GM12891 (cell line): ENCODE results near the gene SLC4A8. TPM values are rescaled to one million over a fixed set of nuclear protein-coding genes. Genes with fewer than 3 reads are reported as not detected.
A peak's percentile ranks its signal among the peaks of the same experiment; 100 is the strongest.

ENCODE experiments used
- DNase-seq: peaks from one replicate; pipeline ENCODE4 v3.0.0; 2011; ENCODE audit warnings: low spot score; ENCODE audit not compliant: insufficient read length
- FAIRE-seq: peaks from 2 replicates; lab custom pipeline; 2011; peaks lifted over from hg19 to GRCh38; lab: Jason Lieb, UNC
- PAX5 ChIP-seq: IDR thresholded peaks from 2 replicates; pipeline ENCODE4 v1.6.1; 2011; ENCODE audit warnings: low read length, moderate library complexity, mild to moderate bottlenecking; ENCODE audit not compliant: insufficient read depth, severe bottlenecking
- POLR2A ChIP-seq: IDR thresholded peaks from 2 replicates; pipeline ENCODE4 v1.6.1; 2011; ENCODE audit warnings: low read depth, low read length, control low read depth
- POLR2AphosphoS5 ChIP-seq: IDR thresholded peaks from 2 replicates; pipeline ENCODE4 v1.6.1; 2011; ENCODE audit warnings: low read depth, low read length, control low read depth
- POU2F2 ChIP-seq: IDR thresholded peaks from 2 replicates; pipeline ENCODE4 v1.6.1; 2011; ENCODE audit warnings: low read depth, mild to moderate bottlenecking, control low read depth, low read length, moderate library complexity
- SPI1 ChIP-seq: IDR thresholded peaks from 2 replicates; pipeline ENCODE4 v1.6.1; 2011; ENCODE audit warnings: low read depth, low read length, control low read depth
- TAF1 ChIP-seq: IDR thresholded peaks from 2 replicates; pipeline ENCODE4 v1.6.1; 2011; ENCODE audit warnings: low read depth, low read length, control low read depth
- polyA plus RNA-seq: library from polyadenylated mRNA; unstranded; fragments of >200 nt; gene quantifications from one replicate; pipeline ENCODE4 v1.2.1, GENCODE V29; 2012; ENCODE audit warnings: low read depth, missing spikeins, inconsistent platforms; ENCODE audit not compliant: missing spikeins

SLC4A8 gene
- 1.5 TPM for polyA plus RNA-seq

DNA sequence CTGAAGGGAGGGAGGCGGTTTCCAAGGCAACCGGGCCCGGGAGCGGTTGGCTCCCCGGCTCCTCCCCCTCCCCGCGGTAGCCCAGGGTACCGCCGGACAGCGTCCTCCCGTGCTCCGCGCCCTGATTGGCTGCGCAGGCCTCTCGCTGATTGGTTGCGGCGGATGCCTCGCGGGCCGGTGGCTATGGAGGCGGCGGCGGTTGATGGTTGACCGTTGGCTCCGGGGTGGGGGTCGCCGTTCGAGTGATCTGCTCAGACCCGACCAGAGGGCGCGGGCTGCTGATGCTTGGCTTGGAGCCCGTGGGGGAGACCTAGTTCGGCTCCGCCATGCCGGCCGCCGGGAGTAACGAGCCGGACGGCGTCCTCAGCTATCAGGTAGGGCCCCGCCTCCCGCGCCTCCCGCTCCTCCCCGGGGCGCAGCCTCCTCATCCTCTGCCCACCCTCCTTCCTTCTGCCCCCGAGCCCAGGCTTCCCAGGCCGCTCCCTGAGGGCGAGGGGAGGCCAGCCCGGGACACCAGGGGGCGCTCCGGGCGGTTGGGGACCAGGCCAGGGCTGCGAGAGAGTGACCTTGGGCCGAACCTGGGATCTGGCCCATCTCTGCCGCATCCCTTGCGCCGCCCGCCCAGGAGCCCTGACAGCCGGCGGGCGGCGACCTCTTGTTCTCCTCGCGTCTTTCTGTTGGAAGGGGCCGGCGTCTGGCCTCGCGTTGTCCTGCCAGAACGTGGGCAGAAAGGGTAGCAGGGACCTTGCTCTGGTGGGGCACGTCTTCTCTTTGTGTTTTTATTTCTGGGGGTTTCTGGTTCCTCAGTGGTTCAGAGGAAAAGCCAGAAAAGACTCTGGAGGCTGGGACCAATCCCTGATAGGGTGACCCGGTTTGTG, at the start of gene SLC4A8:
Gene SLC4A8 (plus strand): TSS at position 170 of the 878 bp plus-strand sequence. CDS start 157 bp downstream, at position 327.
- FAIRE-seq = peak; percentile 94
- peak; percentile 92 for DNase-seq
- TF ChIP-seq PAX5 (no peak), POLR2A (no peak), POLR2AphosphoS5 (no peak), POU2F2 (no peak), TAF1 (no peak), SPI1 (no peak)

DNA sequence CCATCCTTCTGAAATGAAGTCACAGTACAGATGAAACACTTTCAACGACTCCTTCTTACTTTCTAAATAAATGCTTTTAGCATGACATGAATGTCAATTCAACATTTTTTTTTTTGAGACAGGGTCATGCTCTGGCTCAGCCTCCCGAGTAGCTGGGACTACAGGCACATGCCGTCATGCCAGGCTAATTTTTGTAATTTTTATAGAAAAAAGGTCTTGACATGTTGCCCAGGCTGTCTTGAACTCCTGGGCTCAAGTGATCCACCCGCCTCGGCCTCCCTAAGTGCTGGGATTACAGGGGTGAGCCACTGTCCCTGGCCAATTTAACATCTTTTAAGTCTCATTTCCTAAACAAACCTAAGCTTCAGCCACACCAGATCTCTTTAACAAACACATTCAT, 49.8 kb upstream of the SLC4A8 start:
- TF ChIP-seq POU2F2 (no peak), POLR2A (no peak), TAF1 (no peak), SPI1 (no peak)
- no peak for DNase-seq
- no peak for FAIRE-seq

DNA sequence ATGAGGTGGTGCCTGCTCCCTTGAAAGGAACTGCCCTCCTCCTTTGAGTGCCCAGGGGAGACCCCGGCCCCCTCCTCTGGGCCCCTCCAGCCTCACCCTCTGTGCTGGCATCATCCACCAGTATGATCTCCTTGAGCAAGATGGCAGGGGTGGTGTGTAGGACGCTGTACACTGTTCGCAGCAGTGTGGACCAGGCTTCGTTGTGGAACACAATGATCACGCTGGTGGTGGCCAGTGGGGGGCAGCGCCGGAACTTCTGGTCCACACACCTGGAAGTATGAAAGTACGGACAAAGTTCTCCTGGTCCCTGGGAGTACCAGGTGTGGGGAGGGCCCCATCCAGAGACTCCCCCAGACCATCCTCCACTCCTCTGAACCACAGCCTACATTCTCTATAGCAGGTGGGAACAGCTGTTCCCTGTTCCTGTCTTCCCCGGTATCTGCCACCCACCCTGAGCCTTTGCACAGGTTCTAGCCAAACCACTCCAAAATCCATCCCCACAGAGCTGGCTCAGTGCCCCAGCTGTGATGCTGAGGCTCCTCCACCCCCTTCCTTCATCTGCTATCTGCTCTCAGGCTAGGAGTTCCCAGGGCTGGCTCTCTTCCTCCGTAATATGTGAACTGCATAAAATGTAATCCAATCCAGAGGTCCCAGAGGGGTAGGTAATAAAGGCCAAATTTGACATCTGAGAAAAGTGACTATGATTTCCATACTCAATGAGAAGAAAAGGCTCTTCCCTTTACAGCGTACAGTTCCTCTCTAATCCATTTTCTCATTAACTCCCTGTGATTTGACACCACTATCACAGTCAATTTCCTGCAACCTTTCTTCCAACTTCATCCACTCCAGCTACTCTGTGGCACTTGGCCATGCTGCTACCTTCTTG, 47.3 kb upstream of the SLC4A8 start:
- FAIRE-seq (no peak), DNase-seq (no peak)
- TF ChIP-seq TAF1 (no peak), POLR2AphosphoS5 (no peak), POLR2A (no peak), PAX5 (no peak), POU2F2 (no peak), SPI1 (no peak)

DNA sequence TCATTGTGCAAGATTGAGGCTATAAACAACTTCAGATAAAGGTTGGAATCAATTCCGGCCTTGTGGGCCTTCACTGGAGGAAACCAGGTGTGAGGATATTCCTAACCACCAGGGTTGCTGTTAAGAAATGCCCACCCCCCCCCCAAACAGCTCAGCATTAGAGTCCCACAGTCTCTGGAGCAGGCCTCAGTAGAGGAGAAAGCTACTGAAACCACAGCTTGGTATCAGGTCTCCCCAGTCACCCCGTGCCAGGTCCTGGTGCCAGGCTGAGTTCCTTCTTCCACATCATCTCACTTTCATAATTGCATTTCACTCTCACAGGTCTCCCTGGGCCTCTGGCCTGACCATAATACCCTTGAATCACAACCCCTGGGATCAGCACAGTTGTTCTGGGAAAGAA, 45.9 kb upstream of the SLC4A8 start:
- DNase-seq (no peak), FAIRE-seq (no peak)
- TF ChIP-seq PAX5 = no peak
- no peak for TF ChIP-seq SPI1
- TF ChIP-seq POU2F2 = no peak
- no peak for TF ChIP-seq POLR2AphosphoS5
- no peak for TF ChIP-seq TAF1
- TF ChIP-seq POLR2A = no peak

DNA sequence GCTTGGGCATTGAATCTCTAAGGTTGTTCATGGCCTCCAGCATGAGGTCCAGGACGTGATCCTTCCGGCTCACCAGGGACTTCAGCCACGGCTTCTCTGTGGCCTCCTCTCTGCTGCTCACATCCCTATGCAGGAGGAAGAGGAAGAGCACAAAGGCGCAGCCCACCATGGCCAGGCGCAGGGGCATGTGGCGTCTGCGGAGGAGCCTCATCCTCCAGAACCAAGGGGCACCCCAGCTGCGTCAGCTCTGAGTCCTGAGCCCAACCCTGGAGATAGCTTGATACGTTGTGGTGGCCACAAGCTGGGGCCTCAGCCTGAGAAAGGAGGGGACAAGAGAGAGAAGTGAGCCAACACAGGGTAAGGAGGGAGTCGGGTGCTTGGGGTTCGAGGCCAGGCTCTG, 45.1 kb upstream of the SLC4A8 start:
- FAIRE-seq (no peak), DNase-seq (no peak)
- TF ChIP-seq POLR2AphosphoS5 (no peak), PAX5 (no peak), TAF1 (no peak), POLR2A (no peak), SPI1 (no peak), POU2F2 (no peak)

DNA sequence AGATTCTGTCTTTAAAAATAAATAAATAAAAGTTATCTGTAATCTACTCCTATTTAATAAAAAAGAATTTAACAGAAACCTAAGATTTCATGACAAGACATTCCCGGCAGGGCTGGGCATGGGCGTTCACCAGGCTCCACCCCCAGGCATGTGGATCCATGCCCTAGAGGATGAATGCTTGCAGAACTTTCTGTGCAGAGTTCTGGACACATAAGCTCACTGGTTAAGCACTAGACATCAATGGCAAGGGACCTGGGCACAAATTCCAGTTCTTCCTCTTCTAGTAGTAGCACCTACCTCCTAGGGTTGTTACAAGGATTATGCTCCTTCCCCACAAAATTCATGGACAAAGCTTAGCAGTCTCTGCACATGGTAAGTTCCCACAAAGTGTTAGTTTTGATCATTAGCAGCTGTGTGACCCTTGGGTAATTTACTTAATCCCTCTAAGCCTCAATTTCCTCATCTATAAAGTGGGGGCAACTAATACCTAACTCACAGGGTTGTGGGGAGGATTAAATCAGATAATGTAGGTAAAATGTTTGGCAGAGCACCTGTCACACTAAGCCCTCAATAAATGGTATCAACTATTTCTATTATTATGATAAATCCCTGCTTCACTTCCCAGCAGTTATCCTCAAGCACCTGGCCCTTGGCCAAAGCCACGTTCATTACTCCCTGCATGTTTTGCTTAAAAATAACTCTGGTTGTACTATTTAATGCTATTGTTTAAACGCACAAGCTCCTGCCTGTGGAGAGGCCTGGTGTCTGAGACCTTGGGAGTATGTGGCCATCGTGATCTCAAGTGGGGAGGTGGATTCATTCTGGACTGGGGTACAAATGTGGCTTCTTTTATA, 43.2 kb upstream of the SLC4A8 start:
- no peak for DNase-seq
- TF ChIP-seq POU2F2 (no peak), POLR2AphosphoS5 (no peak)
- no peak for FAIRE-seq

DNA sequence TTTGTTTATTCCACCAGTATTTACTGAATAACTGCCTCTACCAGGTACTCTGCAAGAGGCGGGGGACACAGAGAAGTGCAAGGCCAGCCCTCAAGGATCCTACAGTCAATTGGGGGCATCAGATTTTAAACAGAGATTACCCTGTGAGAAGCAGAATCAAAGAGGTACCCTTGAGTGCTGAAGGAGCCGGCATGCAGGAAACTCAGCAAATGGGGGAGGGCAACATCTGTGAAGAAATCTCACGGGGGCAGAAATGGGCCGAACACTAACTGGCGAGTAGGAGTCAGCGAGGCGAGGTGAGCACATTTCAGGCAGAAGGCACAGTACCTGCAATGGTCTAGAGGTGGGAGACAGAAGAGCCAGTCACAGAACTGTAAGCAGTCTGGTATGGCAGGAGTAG, 42.5 kb upstream of the SLC4A8 start:
- FAIRE-seq (no peak), DNase-seq (no peak)
- no peak for TF ChIP-seq PAX5
- TF ChIP-seq TAF1 = no peak
- no peak for TF ChIP-seq POU2F2
- no peak for TF ChIP-seq POLR2A
- TF ChIP-seq POLR2AphosphoS5 = no peak
- no peak for TF ChIP-seq SPI1

DNA sequence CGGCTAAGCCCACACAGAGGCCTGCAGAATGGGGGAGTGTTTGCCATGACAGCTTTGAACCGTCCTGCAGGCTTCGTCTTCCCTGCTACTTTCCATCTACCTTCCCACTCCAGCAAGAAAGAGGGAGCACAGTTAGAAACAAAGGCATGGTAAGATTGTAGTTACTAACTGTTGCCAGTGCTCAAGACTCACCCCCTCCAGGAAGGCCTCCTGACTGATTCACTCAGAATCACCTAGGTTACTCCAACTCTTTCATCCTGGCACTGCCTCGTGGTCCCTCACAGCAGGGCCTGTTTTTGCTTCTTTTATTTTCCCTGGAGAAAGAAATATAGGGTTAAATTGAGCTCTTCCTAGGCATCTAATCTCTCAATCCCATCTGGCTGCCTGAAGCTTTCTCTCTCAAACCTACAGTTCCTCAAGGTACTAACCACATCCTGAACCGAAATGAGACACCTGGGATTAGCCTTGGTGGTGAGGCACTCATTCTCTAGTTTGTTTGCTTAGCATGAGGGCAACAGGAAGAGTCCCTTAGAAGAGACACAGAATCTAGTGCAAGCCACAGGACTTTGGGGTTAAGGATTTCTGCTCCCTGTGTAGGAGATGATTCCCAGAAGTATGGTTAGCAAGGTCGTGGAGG, 41.2 kb upstream of the SLC4A8 start:
- DNase-seq = no peak
- no peak for FAIRE-seq

More for the DNA sequence above, 41.2 kb upstream of the SLC4A8 start:
- TF ChIP-seq POLR2AphosphoS5 (no peak), POU2F2 (no peak), TAF1 (no peak), POLR2A (no peak), SPI1 (no peak), PAX5 (no peak)
